SK-N-SH treated with all-trans-retinoic acid at 6 μM for 48 hours (cell line): ENCODE results near the gene PDE8A.

ENCODE experiments used
- ATAC-seq: fragments of 200-7000 bp; cut with Tn5 transposase; 3 replicates; pipeline ENCODE4 v1.9.1; 2020; ENCODE audit warnings: mild to moderate bottlenecking, moderate library complexity
- ARNTL ChIP-seq: fragments of 450-650 bp; formaldehyde crosslinking; IDR thresholded peaks from 2 replicates; pipeline ENCODE4 v1.5.0; 2020; ENCODE audit warnings: low read depth, mild to moderate bottlenecking, moderate library complexity, borderline replicate concordance
- BACH2 ChIP-seq: fragments of 250-450 bp; sonication (Bioruptor Pico); IDR thresholded peaks from 2 replicates; pipeline ENCODE4 v1.9.0; 2021; ENCODE audit warnings: mild to moderate bottlenecking, borderline replicate concordance
- CSDC2 ChIP-seq: fragments of 250-450 bp; sonication (Bioruptor Pico); IDR thresholded peaks from 2 replicates; pipeline ENCODE4 v1.5.0; 2020; ENCODE audit warnings: mild to moderate bottlenecking, moderate library complexity
- CSRNP3 ChIP-seq: fragments of 250-450 bp; sonication (Bioruptor Pico); IDR thresholded peaks from 2 replicates; pipeline ENCODE4 v1.5.1; 2021; ENCODE audit warnings: mild to moderate bottlenecking, moderate library complexity
- ESRRG ChIP-seq: fragments of 250-450 bp; sonication (Bioruptor Pico); IDR thresholded peaks from 2 replicates; pipeline ENCODE4 v1.6.1; 2021; ENCODE audit warnings: mild to moderate bottlenecking
- GLIS3 ChIP-seq: fragments of 250-450 bp; sonication (Bioruptor Pico); IDR thresholded peaks from 2 replicates; pipeline ENCODE4 v1.5.0; 2020; ENCODE audit warnings: mild to moderate bottlenecking, moderate library complexity
- ISL1 ChIP-seq: fragments of 250-450 bp; sonication (Bioruptor Pico); IDR thresholded peaks from 2 replicates; pipeline ENCODE4 v2.1.2; 2022; ENCODE audit warnings: mild to moderate bottlenecking, moderate library complexity
- OSR1 ChIP-seq: fragments of 250-450 bp; sonication (Bioruptor Pico); IDR thresholded peaks from 2 replicates; pipeline ENCODE4 v1.8.0; 2022; ENCODE audit warnings: moderate library complexity, mild to moderate bottlenecking, inconsistent platforms
- PATZ1 ChIP-seq: fragments of 250-450 bp; sonication (Bioruptor Pico); IDR thresholded peaks from 2 replicates; pipeline ENCODE4 v1.8.0; 2020; ENCODE audit warnings: mild to moderate bottlenecking, moderate library complexity, borderline replicate concordance
- PPARA ChIP-seq: fragments of 250-450 bp; sonication (Bioruptor Pico); IDR thresholded peaks from 2 replicates; pipeline ENCODE4 v1.5.0; 2020; ENCODE audit warnings: mild to moderate bottlenecking, borderline replicate concordance
- RARB ChIP-seq: fragments of 250-450 bp; sonication (Bioruptor Pico); IDR thresholded peaks from 2 replicates; pipeline ENCODE4 v1.8.0; 2021; ENCODE audit warnings: mild to moderate bottlenecking, moderate library complexity
- SNAI2 ChIP-seq: fragments of 250-450 bp; sonication (Bioruptor Pico); IDR thresholded peaks from 2 replicates; pipeline ENCODE4 v1.5.0; 2020; ENCODE audit warnings: mild to moderate bottlenecking, moderate library complexity
- TCF4 ChIP-seq: fragments of 250-450 bp; sonication (Bioruptor Pico); IDR thresholded peaks from 2 replicates; pipeline ENCODE4 v1.8.0; 2021; ENCODE audit warnings: mild to moderate bottlenecking, moderate library complexity, borderline replicate concordance
- TOX ChIP-seq: fragments of 250-450 bp; sonication (Bioruptor Pico); IDR thresholded peaks from 2 replicates; pipeline ENCODE4 v1.8.0; 2021; ENCODE audit warnings: mild to moderate bottlenecking, moderate library complexity, borderline replicate concordance
- TSHZ2 ChIP-seq: fragments of 250-450 bp; sonication (Bioruptor Pico); IDR thresholded peaks from 2 replicates; pipeline ENCODE4 v1.5.0; 2020; ENCODE audit warnings: mild to moderate bottlenecking, moderate library complexity
- ZC3H10 ChIP-seq: fragments of 250-450 bp; sonication (Bioruptor Pico); IDR thresholded peaks from 2 replicates; pipeline ENCODE4 v1.5.1; 2021; ENCODE audit warnings: mild to moderate bottlenecking, moderate library complexity
- ZFP3 ChIP-seq: fragments of 250-450 bp; sonication (Bioruptor Pico); IDR thresholded peaks from 2 replicates; pipeline ENCODE4 v1.5.0; 2020; ENCODE audit warnings: mild to moderate bottlenecking, moderate library complexity
- ZNF565 ChIP-seq: fragments of 450-650 bp; formaldehyde crosslinking; conservative IDR thresholded peaks from 2 replicates; pipeline ENCODE4 v1.5.0; 2020; ENCODE audit warnings: low read depth, mild to moderate bottlenecking, moderate library complexity
- ZNF70 ChIP-seq: fragments of 450-650 bp; formaldehyde crosslinking; IDR thresholded peaks from 2 replicates; pipeline ENCODE4 v1.5.0; 2020; ENCODE audit warnings: mild to moderate bottlenecking, moderate library complexity
- TF ChIP-seq, protein P1 (sequence below): fragments of 250-450 bp; sonication (Bioruptor Pico); IDR thresholded peaks from 2 replicates; pipeline ENCODE4 v1.8.0; 2021; ENCODE audit warnings: low read depth, mild to moderate bottlenecking, moderate library complexity, borderline replicate concordance

The PDE8A gene

GRCh38 chr15:85024509-85025336 lies 43.1 kb downstream of the PDE8A start:
- peak; percentile 44 for ATAC-seq
- no peak for TF ChIP-seq BACH2 (CRISPR knock-in tag)
- no peak for TF ChIP-seq CSRNP3 (CRISPR knock-in tag)
- no peak for TF ChIP-seq ZNF565 (CRISPR knock-in tag)
- TF ChIP-seq ESRRG (CRISPR knock-in tag), result no peak
- no peak for TF ChIP-seq OSR1 (CRISPR knock-in tag)
- TF ChIP-seq TSHZ2 (CRISPR knock-in tag), result no peak
- TF ChIP-seq PPARA (CRISPR knock-in tag), result no peak
- TF ChIP-seq TOX (CRISPR knock-in tag), result no peak
- no peak for TF ChIP-seq TCF4 (CRISPR knock-in tag)
- no peak for TF ChIP-seq RARB
- no peak for TF ChIP-seq GLIS3 (CRISPR knock-in tag)
- TF ChIP-seq ZNF70 (CRISPR knock-in tag), result no peak
- no peak for TF ChIP-seq PATZ1 (CRISPR knock-in tag)
- no peak for TF ChIP-seq CSDC2 (CRISPR knock-in tag)
- TF ChIP-seq, protein P1, sequence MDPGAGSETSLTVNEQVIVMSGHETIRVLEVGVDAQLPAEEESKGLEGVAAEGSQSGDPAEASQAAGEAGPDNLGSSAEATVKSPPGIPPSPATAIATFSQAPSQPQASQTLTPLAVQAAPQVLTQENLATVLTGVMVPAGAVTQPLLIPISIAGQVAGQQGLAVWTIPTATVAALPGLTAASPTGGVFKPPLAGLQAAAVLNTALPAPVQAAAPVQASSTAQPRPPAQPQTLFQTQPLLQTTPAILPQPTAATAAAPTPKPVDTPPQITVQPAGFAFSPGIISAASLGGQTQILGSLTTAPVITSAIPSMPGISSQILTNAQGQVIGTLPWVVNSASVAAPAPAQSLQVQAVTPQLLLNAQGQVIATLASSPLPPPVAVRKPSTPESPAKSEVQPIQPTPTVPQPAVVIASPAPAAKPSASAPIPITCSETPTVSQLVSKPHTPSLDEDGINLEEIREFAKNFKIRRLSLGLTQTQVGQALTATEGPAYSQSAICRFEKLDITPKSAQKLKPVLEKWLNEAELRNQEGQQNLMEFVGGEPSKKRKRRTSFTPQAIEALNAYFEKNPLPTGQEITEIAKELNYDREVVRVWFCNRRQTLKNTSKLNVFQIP (CRISPR knock-in tag), result no peak
- TF ChIP-seq ZC3H10 (CRISPR knock-in tag), result no peak
- no peak for TF ChIP-seq ISL1 (CRISPR knock-in tag)

- ATAC-seq, result no peak
- TF ChIP-seq TCF4 (CRISPR knock-in tag) (no peak), PATZ1 (CRISPR knock-in tag) (no peak), ARNTL (CRISPR knock-in tag) (no peak), PPARA (CRISPR knock-in tag) (no peak), SNAI2 (CRISPR knock-in tag) (no peak), ZNF565 (CRISPR knock-in tag) (no peak), ZC3H10 (CRISPR knock-in tag) (no peak), ZFP3 (no peak)
These were observed 44.0 kb downstream of the PDE8A start for GRCh38 chr15:85025516-85026251.
